ENCODE results near the gene PPM1L.

DNA sequence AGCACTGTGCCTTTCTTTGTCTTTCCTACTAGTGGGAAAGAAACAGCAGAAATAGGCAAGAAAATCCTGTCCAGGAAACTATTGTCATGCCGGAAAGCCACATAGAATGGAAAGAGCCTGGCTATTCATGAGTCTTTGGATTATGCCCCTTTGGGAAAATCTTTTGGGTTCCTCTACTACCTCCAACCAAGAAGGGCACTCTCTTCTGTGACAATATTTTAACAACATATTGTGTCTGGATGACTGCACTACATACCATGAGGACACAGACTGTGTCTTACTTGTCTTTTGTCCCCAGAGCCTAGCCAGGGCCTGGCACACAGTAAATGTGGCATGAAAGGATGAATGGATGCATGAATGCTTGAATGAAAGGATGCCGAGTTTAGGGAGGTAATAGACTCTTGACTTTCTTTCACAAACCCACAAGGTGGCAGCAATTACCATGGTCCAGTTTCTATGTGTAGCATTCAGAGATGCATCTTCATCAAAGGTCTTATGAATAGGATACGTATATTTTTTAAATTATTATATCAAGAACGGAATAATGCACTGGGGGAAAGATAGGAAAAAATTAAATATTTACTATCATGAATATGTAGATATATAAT, 48.7 kb upstream of the PPM1L start:
- TF ChIP-seq POLR2A (IDR thresholded peaks at IDR 0.05; ENCODE audit: low read length) (no peak), GATA1 (IDR thresholded peaks at IDR 0.05; ENCODE audit: low read depth, low read length) (no peak)

Data from erythroblast (primary cell).